ENCODE measurements around the gene SLC25A51.

The SLC25A51 gene

DNA sequence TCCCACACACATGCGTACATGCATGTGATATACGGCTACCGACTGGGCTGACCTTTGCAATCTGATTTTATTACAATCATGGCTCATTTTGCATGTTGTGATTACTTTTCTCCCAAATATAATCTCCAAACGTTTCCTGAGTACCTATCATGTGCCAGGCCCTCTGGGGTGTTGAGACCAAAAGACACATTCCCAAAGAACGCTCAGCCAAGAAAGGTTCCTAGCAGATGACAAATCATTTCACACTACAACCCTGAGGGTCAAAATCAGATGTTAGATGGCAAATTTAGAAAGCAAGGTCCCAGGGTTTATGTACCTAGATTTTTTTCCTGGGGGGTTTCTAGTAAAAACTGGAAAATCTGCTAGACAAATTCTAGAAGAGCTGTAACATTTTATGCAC, 32.4 kb upstream of the SLC25A51 start:
- peaks cover 38% of the 10 kb centered on the region for H3K4me1 ChIP-seq (ENCODE audit: control insufficient read depth, insufficient read depth, low read length, poor library complexity, severe bottlenecking)
- WGBS, 2 experiments (ENCODE audit: insufficient coverage in 2 of 2), result 96% methylated on average over 3 to 4 of the region's 5 CpGs
- peak overlapping the region; percentile 94 for H3K27ac ChIP-seq (ENCODE audit: low read depth, low read length, severe bottlenecking)
- H3K4me3 ChIP-seq (ENCODE audit: extremely low read depth, insufficient read depth, low read length, poor library complexity, severe bottlenecking), result no peak overlapping the region
- H3K36me3 ChIP-seq (ENCODE audit: control insufficient read depth, insufficient read depth, low read length), result peaks cover 59% of the 10 kb centered on the region
- H3K9me3 ChIP-seq (ENCODE audit: control insufficient read depth, low read length), result no peaks in the 10 kb centered on the region

DNA sequence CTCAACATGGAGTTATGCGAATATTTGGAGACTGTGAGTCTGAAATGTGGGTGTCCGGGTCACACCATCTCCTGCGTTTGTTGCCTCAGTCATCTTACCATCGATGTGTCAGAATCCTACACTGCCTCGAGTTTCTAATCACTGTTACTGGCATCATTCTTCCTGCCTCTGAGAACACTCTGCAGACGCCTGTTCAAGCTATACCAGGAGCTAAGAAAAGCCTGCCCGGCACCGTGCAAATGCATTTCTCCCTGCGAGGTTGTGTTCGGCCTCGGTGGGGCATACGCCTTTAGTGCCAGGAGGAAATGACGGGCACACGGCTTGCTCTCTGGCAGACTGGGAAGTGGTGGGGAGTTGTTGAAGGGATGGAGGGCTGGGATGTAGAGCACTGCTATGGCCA, 31.2 kb upstream of the SLC25A51 start:
- H3K27ac ChIP-seq (ENCODE audit: low read depth, low read length, severe bottlenecking), result no peak overlapping the region
- H3K4me1 ChIP-seq (ENCODE audit: control insufficient read depth, insufficient read depth, low read length, poor library complexity, severe bottlenecking), result peaks cover 43% of the 10 kb centered on the region
- peaks cover 59% of the 10 kb centered on the region for H3K36me3 ChIP-seq (ENCODE audit: control insufficient read depth, insufficient read depth, low read length)
- WGBS, 2 experiments (ENCODE audit: insufficient coverage in 2 of 2), result 95 to 97% methylated on average over 13 to 14 of the region's 14 CpGs
- H3K9me3 ChIP-seq (ENCODE audit: control insufficient read depth, low read length), result no peaks in the 10 kb centered on the region
- no peak overlapping the region for H3K4me3 ChIP-seq (ENCODE audit: extremely low read depth, insufficient read depth, low read length, poor library complexity, severe bottlenecking)

DNA sequence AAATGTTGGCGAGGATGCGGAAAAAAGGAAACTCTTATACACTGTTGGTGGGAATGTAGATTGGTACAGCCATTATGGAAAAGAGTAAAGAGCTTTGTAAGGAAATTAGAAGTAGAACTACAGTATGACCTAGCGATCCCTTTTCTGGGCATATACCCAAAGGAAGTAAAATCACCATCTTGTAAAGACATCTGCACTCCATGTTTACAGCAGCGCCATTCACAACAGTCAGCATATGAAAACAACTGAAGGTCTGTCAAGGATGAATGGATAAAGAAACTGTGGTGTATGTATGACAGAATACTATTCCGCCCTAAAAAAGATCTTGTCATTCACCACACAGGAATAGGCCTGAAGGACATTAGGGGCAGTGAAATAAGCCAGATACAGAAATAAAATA, 27.7 kb upstream of the SLC25A51 start:
- H3K4me3 ChIP-seq (ENCODE audit: extremely low read depth, insufficient read depth, low read length, poor library complexity, severe bottlenecking), result no peak overlapping the region
- WGBS, 2 experiments (ENCODE audit: insufficient coverage in 2 of 2), result 92 to 100% methylated on average over 1 to 2 of the region's 5 CpGs
- H3K4me1 ChIP-seq (ENCODE audit: control insufficient read depth, insufficient read depth, low read length, poor library complexity, severe bottlenecking), result peaks cover 41% of the 10 kb centered on the region
- H3K9me3 ChIP-seq (ENCODE audit: control insufficient read depth, low read length), result no peaks in the 10 kb centered on the region
- no peak overlapping the region for H3K27ac ChIP-seq (ENCODE audit: low read depth, low read length, severe bottlenecking)
- H3K36me3 ChIP-seq (ENCODE audit: control insufficient read depth, insufficient read depth, low read length), result peaks cover 63% of the 10 kb centered on the region

DNA sequence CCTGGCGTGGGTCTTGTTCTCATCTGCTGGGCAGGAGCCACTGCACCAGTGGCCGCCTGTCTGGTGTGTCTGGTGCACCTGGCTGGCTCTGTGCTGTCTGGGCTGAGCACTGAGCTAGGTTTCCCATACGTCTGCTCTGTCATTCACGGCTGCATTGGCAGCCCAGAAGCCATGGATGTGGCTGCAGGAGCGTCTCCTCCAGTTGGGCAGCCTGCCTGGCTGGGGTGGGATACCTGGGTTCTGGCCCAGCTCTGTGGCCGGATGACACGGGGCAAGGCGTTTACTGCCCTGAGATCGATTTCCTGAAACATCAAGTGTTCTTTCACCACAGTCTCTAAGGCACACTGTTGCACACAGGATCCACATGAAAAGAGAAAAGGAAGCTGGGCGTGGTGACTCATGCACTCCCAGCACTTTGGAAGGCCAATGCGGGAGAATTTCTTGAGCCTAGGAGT, 25.5 kb upstream of the SLC25A51 start:
- Histone ChIP-seq H3K4me3 (ENCODE audit: extremely low read depth, insufficient read depth, low read length, poor library complexity, severe bottlenecking) (no peak overlapping the region), H3K9me3 (ENCODE audit: control insufficient read depth, low read length) (no peaks in the 10 kb centered on the region), H3K4me1 (ENCODE audit: control insufficient read depth, insufficient read depth, low read length, poor library complexity, severe bottlenecking) (peaks cover 45% of the 10 kb centered on the region), H3K27ac (ENCODE audit: low read depth, low read length, severe bottlenecking) (peak overlapping the region; percentile 72), H3K36me3 (ENCODE audit: control insufficient read depth, insufficient read depth, low read length) (peaks cover 51% of the 10 kb centered on the region)
- WGBS, 2 experiments (ENCODE audit: insufficient coverage in 2 of 2), result 87 to 90% methylated on average over 10 to 11 of the region's 11 CpGs

DNA sequence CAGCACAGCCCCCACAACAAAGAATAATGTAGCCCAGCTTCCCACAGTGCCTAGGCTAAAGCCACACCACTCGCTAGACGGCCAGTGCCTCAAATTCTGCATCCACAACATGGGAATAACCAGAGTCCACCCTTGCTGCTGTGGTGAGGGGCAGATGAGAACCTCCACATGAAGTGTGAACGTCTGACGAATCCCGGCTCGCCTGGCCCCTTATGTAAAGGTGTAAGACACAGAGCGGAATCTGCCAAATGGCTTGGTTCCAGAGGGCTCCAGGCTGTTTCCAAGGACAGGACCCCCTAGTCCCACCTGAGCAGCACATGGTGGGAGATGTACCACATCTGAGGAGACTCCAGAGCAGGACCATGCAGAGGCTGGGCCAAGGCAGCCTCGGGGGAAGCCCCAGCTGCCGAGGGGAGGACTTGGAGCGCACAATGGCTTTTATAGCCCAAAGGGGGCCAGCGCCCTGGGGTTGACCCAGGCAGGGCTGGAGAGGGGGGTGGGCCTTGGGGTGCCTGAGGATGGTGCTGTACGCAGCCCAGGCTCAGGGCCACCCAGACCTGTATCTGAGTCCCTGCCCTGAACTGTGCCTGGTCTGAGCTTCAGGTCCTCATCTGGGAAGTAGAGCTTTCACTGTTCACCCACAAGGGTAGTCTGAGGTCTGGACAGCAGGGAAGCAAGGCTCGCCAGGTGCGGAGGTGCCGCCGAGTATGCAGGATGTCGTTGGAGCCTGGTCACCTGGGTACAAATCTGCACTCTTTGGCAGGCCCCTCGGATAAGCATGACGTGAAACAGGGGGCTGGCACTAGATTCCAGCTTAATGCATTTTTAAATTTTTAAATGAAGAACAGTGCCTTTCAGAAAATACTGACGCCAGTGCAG, 24.9 kb upstream of the SLC25A51 start:
- 94 to 95% methylated on average over 19 to 20 of the region's 20 CpGs for WGBS, 2 experiments (ENCODE audit: insufficient coverage in 2 of 2)
- H3K9me3 ChIP-seq (ENCODE audit: control insufficient read depth, low read length), result no peaks in the 10 kb centered on the region
- no peak overlapping the region for H3K4me3 ChIP-seq (ENCODE audit: extremely low read depth, insufficient read depth, low read length, poor library complexity, severe bottlenecking)
- peaks cover 45% of the 10 kb centered on the region for H3K4me1 ChIP-seq (ENCODE audit: control insufficient read depth, insufficient read depth, low read length, poor library complexity, severe bottlenecking)
- peak overlapping the region; percentile 72 for H3K27ac ChIP-seq (ENCODE audit: low read depth, low read length, severe bottlenecking)
- H3K36me3 ChIP-seq (ENCODE audit: control insufficient read depth, insufficient read depth, low read length), result peaks cover 56% of the 10 kb centered on the region

DNA sequence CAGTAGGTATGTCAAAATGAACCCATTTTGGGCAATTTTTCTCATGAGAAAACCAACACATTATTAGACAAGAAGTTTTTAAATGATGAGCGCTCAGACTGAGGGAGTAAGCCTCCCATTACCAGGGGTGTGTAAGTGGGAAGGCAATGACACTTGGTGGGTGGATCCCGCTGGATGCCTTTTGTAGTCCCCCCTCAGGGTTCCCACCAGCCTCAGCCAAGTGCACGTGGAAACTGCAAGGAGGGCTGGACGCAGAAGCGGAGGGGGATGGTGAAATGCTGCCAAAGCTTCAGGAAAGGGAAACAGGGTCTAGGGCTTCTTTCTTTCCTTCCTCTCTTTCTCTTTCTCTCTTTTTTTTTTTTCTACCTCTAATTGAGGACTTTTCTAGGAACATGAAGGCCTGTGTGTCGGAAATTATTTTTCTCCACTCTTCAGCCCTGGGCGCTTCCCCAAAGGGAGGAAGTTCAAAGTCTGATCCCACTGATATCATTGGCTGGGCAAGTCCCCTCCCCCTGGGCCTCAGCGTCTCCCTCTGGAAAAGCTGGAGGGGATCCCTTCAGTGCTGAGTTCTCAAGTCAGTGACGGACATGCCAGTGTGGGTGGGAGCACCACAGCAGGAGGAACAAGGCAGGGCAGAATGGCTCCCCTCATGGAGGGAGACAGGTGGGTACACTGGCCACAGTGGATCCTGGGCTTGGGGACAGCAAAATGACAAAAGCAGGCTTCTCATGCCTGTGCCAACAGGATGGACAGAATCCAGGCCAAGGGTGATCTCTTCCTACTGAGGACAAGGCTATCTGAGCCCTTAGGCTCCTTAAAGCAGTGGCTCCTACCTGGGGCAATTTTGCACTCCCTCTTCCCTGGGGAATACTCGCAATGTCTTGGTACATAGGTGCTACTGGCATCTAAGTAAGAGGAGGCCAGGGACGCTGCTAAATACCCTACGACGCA, 23.9 kb upstream of the SLC25A51 start:
- Histone ChIP-seq H3K36me3 (ENCODE audit: control insufficient read depth, insufficient read depth, low read length) (peaks cover 54% of the 10 kb centered on the region), H3K27ac (ENCODE audit: low read depth, low read length, severe bottlenecking) (no peak overlapping the region), H3K4me1 (ENCODE audit: control insufficient read depth, insufficient read depth, low read length, poor library complexity, severe bottlenecking) (peaks cover 48% of the 10 kb centered on the region), H3K4me3 (ENCODE audit: extremely low read depth, insufficient read depth, low read length, poor library complexity, severe bottlenecking) (no peak overlapping the region), H3K9me3 (ENCODE audit: control insufficient read depth, low read length) (no peaks in the 10 kb centered on the region)
- 90 to 94% methylated on average over 7 to 11 of the region's 13 CpGs for WGBS, 2 experiments (ENCODE audit: insufficient coverage in 2 of 2)

DNA sequence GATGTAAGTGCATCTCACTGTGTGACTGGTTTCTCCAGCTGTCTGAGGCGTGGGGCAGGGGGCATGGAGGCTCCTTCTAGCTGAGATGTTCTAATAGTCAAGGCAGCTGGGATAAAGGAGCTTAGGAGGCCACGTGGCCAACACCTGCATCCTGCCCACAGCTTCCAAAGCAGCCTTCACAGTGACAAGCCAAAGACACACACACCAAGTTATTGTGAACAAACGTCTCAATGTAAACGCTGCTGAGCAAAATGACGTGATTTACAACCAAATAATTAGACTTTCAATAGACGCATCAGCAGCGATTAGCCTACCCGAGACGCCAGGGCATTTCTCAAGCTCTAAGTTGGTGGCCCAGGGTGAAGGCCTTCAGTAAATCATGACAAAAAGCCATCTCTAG, 23.2 kb upstream of the SLC25A51 start:
- Histone ChIP-seq H3K27ac (ENCODE audit: low read depth, low read length, severe bottlenecking) (no peak overlapping the region), H3K4me3 (ENCODE audit: extremely low read depth, insufficient read depth, low read length, poor library complexity, severe bottlenecking) (no peak overlapping the region), H3K36me3 (ENCODE audit: control insufficient read depth, insufficient read depth, low read length) (peaks cover 50% of the 10 kb centered on the region), H3K9me3 (ENCODE audit: control insufficient read depth, low read length) (no peaks in the 10 kb centered on the region), H3K4me1 (ENCODE audit: control insufficient read depth, insufficient read depth, low read length, poor library complexity, severe bottlenecking) (peaks cover 55% of the 10 kb centered on the region)
- 94 to 97% methylated on average over 7 to 9 of the region's 9 CpGs for WGBS, 2 experiments (ENCODE audit: insufficient coverage in 2 of 2)

DNA sequence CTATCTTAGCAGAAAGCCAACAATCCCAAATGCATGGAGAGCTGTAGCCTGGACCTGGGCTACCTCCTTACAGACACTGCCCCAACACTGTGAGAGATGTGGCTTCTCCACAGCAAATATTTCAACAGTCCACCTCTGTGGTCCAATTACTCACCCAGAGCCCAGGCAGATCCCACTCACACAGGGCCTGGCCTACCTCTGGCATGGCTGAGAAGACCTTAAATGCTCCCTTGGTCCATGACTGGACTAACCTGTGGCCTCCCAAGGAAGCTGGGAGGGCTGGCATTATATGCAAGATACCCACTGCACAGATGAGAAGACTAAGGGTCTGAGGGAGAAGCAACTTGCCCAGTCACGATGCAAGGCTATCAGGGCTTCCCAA, 22.8 kb upstream of the SLC25A51 start:
- H3K9me3 ChIP-seq (ENCODE audit: control insufficient read depth, low read length), result no peaks in the 10 kb centered on the region
- H3K27ac ChIP-seq (ENCODE audit: low read depth, low read length, severe bottlenecking), result no peak overlapping the region
- H3K4me3 ChIP-seq (ENCODE audit: extremely low read depth, insufficient read depth, low read length, poor library complexity, severe bottlenecking), result no peak overlapping the region
- 92 to 100% methylated on average over 1 of the region's 1 CpG for WGBS, 2 experiments (ENCODE audit: insufficient coverage in 2 of 2)
- peaks cover 59% of the 10 kb centered on the region for H3K4me1 ChIP-seq (ENCODE audit: control insufficient read depth, insufficient read depth, low read length, poor library complexity, severe bottlenecking)
- peaks cover 51% of the 10 kb centered on the region for H3K36me3 ChIP-seq (ENCODE audit: control insufficient read depth, insufficient read depth, low read length)

DNA sequence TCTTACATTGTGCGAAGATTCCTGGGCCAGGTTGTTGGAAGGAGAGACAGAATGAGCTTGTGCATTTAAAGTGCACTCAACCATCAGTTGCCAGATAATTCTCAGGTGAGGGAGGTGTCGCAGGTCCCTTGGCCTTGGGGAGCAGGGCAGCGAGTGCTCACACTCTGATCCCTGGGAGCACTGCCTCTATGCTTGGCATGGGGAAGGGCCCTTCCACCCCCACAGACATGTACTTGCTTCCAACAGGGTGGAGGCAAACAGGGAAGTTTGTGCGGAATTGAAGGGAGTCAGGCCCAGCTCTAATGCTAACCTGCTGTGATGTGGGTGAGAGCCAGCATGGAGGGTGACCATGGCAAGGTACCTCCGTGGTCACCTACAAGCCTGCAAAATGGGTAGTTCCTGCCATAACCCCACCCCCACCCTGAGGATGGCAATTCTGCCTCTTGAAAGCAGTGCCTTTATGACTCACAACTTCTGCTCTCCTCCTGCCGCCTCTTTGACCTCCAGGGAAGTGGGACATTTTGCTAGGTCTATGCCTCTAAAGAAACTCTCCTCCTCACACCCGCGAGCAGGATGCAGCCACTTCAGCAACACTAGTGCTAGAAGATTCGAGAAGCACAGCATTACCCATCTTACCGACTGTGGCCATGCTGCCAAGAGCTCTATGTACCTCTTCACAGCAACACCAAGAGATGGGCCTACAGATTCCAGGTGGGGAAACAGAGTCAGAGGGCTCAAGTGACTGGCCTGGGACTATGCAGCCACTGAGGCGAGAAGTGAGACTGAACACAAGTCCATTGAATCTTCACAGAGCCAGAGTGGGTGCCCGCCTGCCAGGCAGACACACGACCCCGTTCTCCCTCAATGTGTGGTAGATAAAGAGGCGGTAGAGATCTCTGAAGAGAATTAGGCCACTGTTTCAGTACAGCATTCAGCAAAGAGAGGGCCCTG, 22.1 kb upstream of the SLC25A51 start:
- WGBS, 2 experiments (ENCODE audit: insufficient coverage in 2 of 2), result 80 to 81% methylated on average over 10 to 14 of the region's 15 CpGs
- Histone ChIP-seq H3K27ac (ENCODE audit: low read depth, low read length, severe bottlenecking) (no peak overlapping the region), H3K4me1 (ENCODE audit: control insufficient read depth, insufficient read depth, low read length, poor library complexity, severe bottlenecking) (peaks cover 61% of the 10 kb centered on the region)

DNA sequence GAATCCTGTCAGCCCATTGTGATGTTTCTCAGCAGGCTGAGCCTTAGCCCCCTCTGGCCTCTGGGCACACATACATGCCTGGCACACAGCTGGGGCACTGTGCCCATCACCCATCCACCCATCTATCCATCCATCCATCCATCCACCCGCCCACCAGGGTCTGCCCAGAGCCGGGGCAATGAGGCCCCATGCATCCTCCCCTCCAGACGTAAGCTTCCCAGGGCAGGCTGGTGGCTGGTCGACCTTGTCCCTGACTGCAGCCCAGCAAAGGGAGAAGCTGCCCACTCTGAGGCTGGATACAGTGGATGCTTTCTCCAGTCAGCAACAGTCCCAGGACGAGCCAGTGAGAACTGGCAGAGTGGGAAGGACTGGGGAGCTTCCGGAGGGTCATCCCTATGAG, 21.1 kb upstream of the SLC25A51 start:
- Histone ChIP-seq H3K9me3 (ENCODE audit: control insufficient read depth, low read length) (no peaks in the 10 kb centered on the region), H3K27ac (ENCODE audit: low read depth, low read length, severe bottlenecking) (no peak overlapping the region), H3K4me1 (ENCODE audit: control insufficient read depth, insufficient read depth, low read length, poor library complexity, severe bottlenecking) (peaks cover 55% of the 10 kb centered on the region), H3K4me3 (ENCODE audit: extremely low read depth, insufficient read depth, low read length, poor library complexity, severe bottlenecking) (no peak overlapping the region), H3K36me3 (ENCODE audit: control insufficient read depth, insufficient read depth, low read length) (peaks cover 46% of the 10 kb centered on the region)
- WGBS, 2 experiments (ENCODE audit: insufficient coverage in 2 of 2), result 84% methylated on average over 5 to 6 of the region's 6 CpGs

More for the DNA sequence above, 22.1 kb upstream of the SLC25A51 start:
- H3K9me3 ChIP-seq (ENCODE audit: control insufficient read depth, low read length), result no peaks in the 10 kb centered on the region
- no peak overlapping the region for H3K4me3 ChIP-seq (ENCODE audit: extremely low read depth, insufficient read depth, low read length, poor library complexity, severe bottlenecking)
- peaks cover 50% of the 10 kb centered on the region for H3K36me3 ChIP-seq (ENCODE audit: control insufficient read depth, insufficient read depth, low read length)

Measured in mesodermal cell (in vitro differentiated cells).